GM21526 (cell line): ENCODE results near the gene TMEM185B.
"Not testable (repeated sequence)": the region's sequence is repeated elsewhere in the genome, so short reads cannot be mapped to it uniquely, and the experiment has no call there.

ENCODE experiments used
- ATAC-seq: cut with Tn5 transposase; IDR thresholded peaks from one replicate; pipeline ENCODE4 v1.9.1; 2021; ENCODE audit warnings: moderate library complexity; ENCODE audit not compliant: unreplicated experiment, low FRiP score

Gene TMEM185B

GRCh38 chr2:120223034-120223912 lies at the start of gene TMEM185B:
TMEM185B (minus strand) TSS chr2:120223400; CDS start chr2:120222976, 424 bp downstream.
- ATAC-seq, result peak; percentile 80

- ATAC-seq, result no peak
Measured at GRCh38 chr2:120271711-120272379, 48.6 kb upstream of the TMEM185B start.

- ATAC-seq, result no peak
Measured at GRCh38 chr2:120269816-120270215, 46.6 kb upstream of the TMEM185B start.

GRCh38 chr2:120269076-120269744 lies 46.0 kb upstream of the TMEM185B start:
- ATAC-seq, result no peak

GRCh38 chr2:120267348-120267747 lies 44.1 kb upstream of the TMEM185B start:
- no peak for ATAC-seq

- no peak for ATAC-seq
Measured at GRCh38 chr2:120265006-120265405, 41.8 kb upstream of the TMEM185B start.

GRCh38 chr2:120262761-120263428 lies 39.7 kb upstream of the TMEM185B start:
- ATAC-seq, result no peak

GRCh38 chr2:120262150-120262549 lies 39.0 kb upstream of the TMEM185B start:
- ATAC-seq, result no peak

- ATAC-seq, result peak; percentile 51
Measured at GRCh38 chr2:120261387-120262006, 38.3 kb upstream of the TMEM185B start.

GRCh38 chr2:120260736-120261135 lies 37.5 kb upstream of the TMEM185B start:
- ATAC-seq, result no peak

- not testable (repeated sequence) for ATAC-seq
Measured at GRCh38 chr2:120259939-120260338, 36.7 kb upstream of the TMEM185B start.

- no peak for ATAC-seq
Measured at GRCh38 chr2:120258196-120258595, 35.0 kb upstream of the TMEM185B start.

- no peak for ATAC-seq
Measured at GRCh38 chr2:120257522-120257921, 34.3 kb upstream of the TMEM185B start.

- ATAC-seq, result no peak
Measured at GRCh38 chr2:120256651-120257000, 33.4 kb upstream of the TMEM185B start.

- ATAC-seq, result no peak
Measured at GRCh38 chr2:120255986-120256650, 32.9 kb upstream of the TMEM185B start.

- ATAC-seq, result no peak
Measured at GRCh38 chr2:120255071-120255470, 31.9 kb upstream of the TMEM185B start.

- ATAC-seq, result no peak
Measured at GRCh38 chr2:120254178-120254577, 31.0 kb upstream of the TMEM185B start.

GRCh38 chr2:120253021-120253882 lies 30.1 kb upstream of the TMEM185B start:
- peak; percentile 37 for ATAC-seq
